ENCODE data around the gene SPON1. TPM values are rescaled to one million over a fixed set of nuclear protein-coding genes. Genes with fewer than 3 reads are reported as not detected.

Gene SPON1
- total RNA-seq, 4 donors from 2014 or later = 8.0 to 16.1 (median 11.3) TPM

DNA sequence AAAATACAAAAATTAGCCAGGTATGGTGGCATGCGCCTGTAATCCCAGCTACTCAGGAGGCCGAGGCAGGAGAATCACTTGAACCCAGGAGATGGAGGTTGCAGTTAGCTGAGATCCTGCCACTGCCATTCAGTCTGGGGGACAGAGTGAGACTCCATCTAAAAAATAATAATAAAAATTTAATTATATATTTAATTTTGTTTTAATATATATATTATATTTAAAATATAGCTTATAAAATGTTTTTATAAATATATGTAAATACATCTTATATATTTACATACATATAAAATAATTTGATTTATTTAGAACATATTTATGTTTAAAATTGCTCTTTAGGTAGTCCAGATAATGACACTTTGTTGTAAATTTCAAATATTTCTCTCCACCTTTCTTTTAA is 82.9 kb downstream of the SPON1 start:
- Histone ChIP-seq H3K36me3 (no peaks in the 10 kb centered on the region), H3K4me1 (no peaks in the 10 kb centered on the region), H3K27ac (no peak overlapping the region), H3K4me3 (no peak overlapping the region), H3K27me3 (no peaks in the 10 kb centered on the region), H3K9me3 (no peaks in the 10 kb centered on the region)
- 91% methylated on average over 2 of the region's 2 CpGs for WGBS
- no peak for DNase-seq (ENCODE audit: low spot score in 2 of 2)
- TF ChIP-seq, protein P1, sequence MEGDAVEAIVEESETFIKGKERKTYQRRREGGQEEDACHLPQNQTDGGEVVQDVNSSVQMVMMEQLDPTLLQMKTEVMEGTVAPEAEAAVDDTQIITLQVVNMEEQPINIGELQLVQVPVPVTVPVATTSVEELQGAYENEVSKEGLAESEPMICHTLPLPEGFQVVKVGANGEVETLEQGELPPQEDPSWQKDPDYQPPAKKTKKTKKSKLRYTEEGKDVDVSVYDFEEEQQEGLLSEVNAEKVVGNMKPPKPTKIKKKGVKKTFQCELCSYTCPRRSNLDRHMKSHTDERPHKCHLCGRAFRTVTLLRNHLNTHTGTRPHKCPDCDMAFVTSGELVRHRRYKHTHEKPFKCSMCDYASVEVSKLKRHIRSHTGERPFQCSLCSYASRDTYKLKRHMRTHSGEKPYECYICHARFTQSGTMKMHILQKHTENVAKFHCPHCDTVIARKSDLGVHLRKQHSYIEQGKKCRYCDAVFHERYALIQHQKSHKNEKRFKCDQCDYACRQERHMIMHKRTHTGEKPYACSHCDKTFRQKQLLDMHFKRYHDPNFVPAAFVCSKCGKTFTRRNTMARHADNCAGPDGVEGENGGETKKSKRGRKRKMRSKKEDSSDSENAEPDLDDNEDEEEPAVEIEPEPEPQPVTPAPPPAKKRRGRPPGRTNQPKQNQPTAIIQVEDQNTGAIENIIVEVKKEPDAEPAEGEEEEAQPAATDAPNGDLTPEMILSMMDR (IDR thresholded peaks at IDR 0.05) = no peak
- no peak for TF ChIP-seq POLR2A (IDR thresholded peaks at IDR 0.05)
- TF ChIP-seq POLR2AphosphoS5 (IDR thresholded peaks at IDR 0.05) = no peak
- TF ChIP-seq EP300 (IDR thresholded peaks at IDR 0.05) = no peak

DNA sequence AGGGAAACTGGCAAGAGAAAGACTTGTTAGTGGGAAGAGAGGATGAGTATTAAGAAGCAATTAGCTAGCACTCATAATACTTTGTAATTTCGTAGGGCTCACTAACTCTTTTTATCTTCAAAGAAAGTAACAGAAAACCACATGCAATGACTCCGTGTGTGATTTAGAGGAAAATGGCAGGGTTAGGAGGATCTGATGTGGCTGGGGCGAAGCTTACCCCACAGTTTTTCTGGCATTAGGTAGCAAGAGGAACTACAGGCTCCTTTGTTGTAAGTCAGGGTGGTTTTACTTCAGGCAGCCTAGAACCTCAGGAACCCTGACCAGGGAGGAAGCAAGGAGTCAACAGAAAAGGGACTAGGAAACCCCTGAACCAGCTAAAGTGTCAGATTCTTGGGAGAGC is 89.7 kb downstream of the SPON1 start:
- no peaks in the 10 kb centered on the region for H3K27me3 ChIP-seq
- DNase-seq (ENCODE audit: low spot score in 2 of 2) = no peak
- TF ChIP-seq EP300 (IDR thresholded peaks at IDR 0.05) = no peak
- no peak for TF ChIP-seq POLR2A (IDR thresholded peaks at IDR 0.05)
- no peak for TF ChIP-seq POLR2AphosphoS5 (IDR thresholded peaks at IDR 0.05)
- no peaks in the 10 kb centered on the region for H3K36me3 ChIP-seq
- WGBS = 77% methylated on average over 3 of the region's 3 CpGs
- H3K4me1 ChIP-seq = peaks cover 12% of the 10 kb centered on the region
- no peak overlapping the region for H3K27ac ChIP-seq
- H3K9me3 ChIP-seq = no peaks in the 10 kb centered on the region
- H3K4me3 ChIP-seq = no peak overlapping the region

- WGBS = 43% methylated on average over 12 of the region's 12 CpGs
- no peak overlapping the region for H3K27ac ChIP-seq
These were observed 91.9 kb downstream of the SPON1 start for GRCh38 chr11:14054116-14055107.

DNA sequence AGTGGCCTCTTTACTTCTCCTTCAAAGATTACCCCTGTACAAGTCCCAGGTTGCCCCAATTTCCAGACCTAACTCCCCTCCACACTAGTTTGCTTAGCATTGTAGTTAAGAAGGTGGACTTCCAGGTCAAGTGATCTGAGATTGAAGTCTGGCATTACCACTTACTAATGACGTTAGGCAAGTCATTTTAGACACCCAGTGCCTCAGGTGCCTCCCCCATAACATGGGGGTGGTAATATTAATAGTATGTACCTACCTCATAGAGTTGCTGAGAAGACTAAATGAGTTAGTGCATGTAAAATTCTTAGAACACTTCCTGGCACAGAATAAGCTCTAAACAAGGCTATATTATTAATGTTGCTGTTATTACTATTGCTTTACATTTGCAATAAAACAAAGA is 93.4 kb downstream of the SPON1 start:
- no peaks in the 10 kb centered on the region for H3K36me3 ChIP-seq
- peaks cover 12% of the 10 kb centered on the region for H3K4me1 ChIP-seq
- WGBS = 67% methylated on average over 1 of the region's 1 CpG
- H3K27me3 ChIP-seq = no peaks in the 10 kb centered on the region
- no peak overlapping the region for H3K27ac ChIP-seq
- DNase-seq (ENCODE audit: low spot score in 2 of 2) = no peak
- no peak overlapping the region for H3K4me3 ChIP-seq
- no peaks in the 10 kb centered on the region for H3K9me3 ChIP-seq
- TF ChIP-seq, protein P1 (IDR thresholded peaks at IDR 0.05) = no peak
- TF ChIP-seq POLR2A (IDR thresholded peaks at IDR 0.05) = no peak
- no peak for TF ChIP-seq POLR2AphosphoS5 (IDR thresholded peaks at IDR 0.05)
- no peak for TF ChIP-seq EP300 (IDR thresholded peaks at IDR 0.05)

More at GRCh38 chr11:14054116-14055107, 91.9 kb downstream of the SPON1 start:
- Histone ChIP-seq H3K4me1 (peaks cover 12% of the 10 kb centered on the region), H3K4me3 (no peak overlapping the region), H3K27me3 (no peaks in the 10 kb centered on the region), H3K9me3 (no peaks in the 10 kb centered on the region), H3K36me3 (no peaks in the 10 kb centered on the region)
- TF ChIP-seq, protein P1 (IDR thresholded peaks at IDR 0.05) = no peak
- TF ChIP-seq POLR2A (IDR thresholded peaks at IDR 0.05) (no peak), POLR2AphosphoS5 (IDR thresholded peaks at IDR 0.05) (no peak), EP300 (IDR thresholded peaks at IDR 0.05) (no peak)
- DNase-seq (ENCODE audit: low spot score in 2 of 2) = no peak

DNA sequence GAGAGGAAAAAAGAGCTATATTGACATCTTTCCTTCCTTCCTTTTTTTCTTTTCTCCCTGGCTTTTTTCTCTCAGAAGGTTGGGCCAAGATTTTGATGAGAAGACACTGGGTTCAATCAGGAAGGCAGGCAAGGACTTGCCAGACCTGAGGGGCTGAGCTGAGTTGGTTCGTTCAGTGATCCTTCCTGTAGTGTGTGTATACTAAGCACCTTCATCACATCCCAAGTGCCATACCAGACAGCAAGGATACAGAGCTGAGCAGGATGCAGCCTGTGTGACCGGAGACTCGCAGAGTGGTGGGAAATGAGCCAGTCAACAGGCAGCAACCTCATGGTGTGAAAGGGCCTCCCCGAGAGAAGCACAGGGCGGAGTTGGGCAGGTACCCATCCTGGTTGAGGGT is 95.5 kb downstream of the SPON1 start:
- no peak for DNase-seq (ENCODE audit: low spot score in 2 of 2)
- Histone ChIP-seq H3K27ac (no peak overlapping the region), H3K36me3 (no peaks in the 10 kb centered on the region), H3K4me1 (peaks cover 12% of the 10 kb centered on the region), H3K9me3 (no peaks in the 10 kb centered on the region), H3K4me3 (no peak overlapping the region), H3K27me3 (no peaks in the 10 kb centered on the region)
- TF ChIP-seq, protein P1 (IDR thresholded peaks at IDR 0.05) = no peak
- TF ChIP-seq POLR2A (IDR thresholded peaks at IDR 0.05) = no peak
- 77% methylated on average over 5 of the region's 5 CpGs for WGBS

Measured in suprapubic skin (tissue), 4 donors.